DND-41 (cell line): Measurements from ENCODE around the gene PTPRR.

Experiments used
- ATAC-seq: fragments of 200-7000 bp; cut with Tn5 transposase; 3 replicates; pipeline ENCODE4 v1.9.1; 2021; ENCODE audit warnings: low read depth; ENCODE audit not compliant: insufficient read depth
- DNase-seq: peaks from one replicate; pipeline ENCODE4 v3.0.0-alpha.2; 2020
- H2AFZ ChIP-seq: 2 replicates; pipeline ENCODE4 v1.6.0; 2012; ENCODE audit warnings: low read depth, low read length
- H3K27ac ChIP-seq: 2 replicates; pipeline ENCODE4 v1.5.1; 2012; ENCODE audit warnings: low read length, inconsistent platforms
- H3K27me3 ChIP-seq: fragments of 200-600 bp; sonication (generic); 2 replicates; pipeline ENCODE4 v1.6.0; 2012; ENCODE audit warnings: low read length, mild to moderate bottlenecking, inconsistent platforms; ENCODE audit not compliant: insufficient read depth, poor library complexity
- H3K36me3 ChIP-seq: 2 replicates; pipeline ENCODE4 v1.5.1; 2012; ENCODE audit warnings: low read length, inconsistent platforms; ENCODE audit not compliant: insufficient read depth
- H3K4me1 ChIP-seq: 2 replicates; pipeline ENCODE4 v1.5.1; 2012; ENCODE audit warnings: mild to moderate bottlenecking, low read length; ENCODE audit not compliant: insufficient read depth
- H3K4me2 ChIP-seq: 2 replicates; pipeline ENCODE4 v1.6.0; 2012; ENCODE audit warnings: mild to moderate bottlenecking, moderate library complexity, low read length, inconsistent platforms; ENCODE audit not compliant: insufficient read depth
- H3K4me3 ChIP-seq, 2 experiments: fragments of 200-600 bp in 1 of 2; shearing (Covaris generic) in 1 of 2; 2 replicates each; pipeline ENCODE4 v1.5.1; 2012 to 2016; ENCODE audit warnings: inconsistent platforms in 2 of 2, low read length in 2 of 2, mild to moderate bottlenecking in 2 of 2, low read depth in 1 of 2, moderate library complexity in 1 of 2
- H3K79me2 ChIP-seq: 2 replicates; pipeline ENCODE4 v1.6.0; 2012; ENCODE audit warnings: low read length, inconsistent platforms; ENCODE audit not compliant: insufficient read depth
- H3K9ac ChIP-seq: 2 replicates; pipeline ENCODE4 v1.6.0; 2012; ENCODE audit warnings: low read depth, mild to moderate bottlenecking, inconsistent platforms, low read length, moderate library complexity
- H3K9me3 ChIP-seq: 2 replicates; pipeline ENCODE4 v1.5.1; 2012; ENCODE audit warnings: low read length, moderate library complexity, mild to moderate bottlenecking, inconsistent platforms; ENCODE audit not compliant: insufficient read depth, severe bottlenecking
- H4K20me1 ChIP-seq: 2 replicates; pipeline ENCODE4 v1.6.0; 2012; ENCODE audit warnings: low read length; ENCODE audit not compliant: insufficient read depth
- EZH2 ChIP-seq: IDR thresholded peaks from 3 replicates; pipeline ENCODE4 v1.6.1; 2012; ENCODE audit warnings: borderline replicate concordance, low read depth, mild to moderate bottlenecking, moderate library complexity, low read length, inconsistent platforms; ENCODE audit not compliant: severe bottlenecking
- TF ChIP-seq, protein P1 (sequence below): IDR thresholded peaks from 2 replicates; pipeline ENCODE4 v1.5.1; 2012; ENCODE audit warnings: borderline replicate concordance, low read length, moderate library complexity, mild to moderate bottlenecking; ENCODE audit not compliant: poor library complexity, severe bottlenecking; ENCODE audit errors: extremely low read depth

The PTPRR gene

GRCh38 chr12:70919597-70920035, 922 bp downstream of the PTPRR start:
- Histone ChIP-seq H3K9me3 (no peaks in the 10 kb centered on the region), H3K27me3 (no peaks in the 10 kb centered on the region), H3K36me3 (no peaks in the 10 kb centered on the region), H3K9ac (no peak overlapping the region), H3K4me3 (no peak overlapping the region), H4K20me1 (no peaks in the 10 kb centered on the region), H3K79me2 (no peaks in the 10 kb centered on the region), H3K4me2 (no peak overlapping the region), H3K27ac (no peak overlapping the region), H3K4me1 (no peaks in the 10 kb centered on the region), H2AFZ (no peak overlapping the region)
- peak; percentile 3 for DNase-seq
- no peak for ATAC-seq
- TF ChIP-seq, protein P1, sequence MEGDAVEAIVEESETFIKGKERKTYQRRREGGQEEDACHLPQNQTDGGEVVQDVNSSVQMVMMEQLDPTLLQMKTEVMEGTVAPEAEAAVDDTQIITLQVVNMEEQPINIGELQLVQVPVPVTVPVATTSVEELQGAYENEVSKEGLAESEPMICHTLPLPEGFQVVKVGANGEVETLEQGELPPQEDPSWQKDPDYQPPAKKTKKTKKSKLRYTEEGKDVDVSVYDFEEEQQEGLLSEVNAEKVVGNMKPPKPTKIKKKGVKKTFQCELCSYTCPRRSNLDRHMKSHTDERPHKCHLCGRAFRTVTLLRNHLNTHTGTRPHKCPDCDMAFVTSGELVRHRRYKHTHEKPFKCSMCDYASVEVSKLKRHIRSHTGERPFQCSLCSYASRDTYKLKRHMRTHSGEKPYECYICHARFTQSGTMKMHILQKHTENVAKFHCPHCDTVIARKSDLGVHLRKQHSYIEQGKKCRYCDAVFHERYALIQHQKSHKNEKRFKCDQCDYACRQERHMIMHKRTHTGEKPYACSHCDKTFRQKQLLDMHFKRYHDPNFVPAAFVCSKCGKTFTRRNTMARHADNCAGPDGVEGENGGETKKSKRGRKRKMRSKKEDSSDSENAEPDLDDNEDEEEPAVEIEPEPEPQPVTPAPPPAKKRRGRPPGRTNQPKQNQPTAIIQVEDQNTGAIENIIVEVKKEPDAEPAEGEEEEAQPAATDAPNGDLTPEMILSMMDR, result no peak
- no peak for TF ChIP-seq EZH2

GRCh38 chr12:70919176-70919575, 1.4 kb downstream of the PTPRR start:
- no peaks in the 10 kb centered on the region for H3K27me3 ChIP-seq
- DNase-seq, result no peak
- no peaks in the 10 kb centered on the region for H3K79me2 ChIP-seq
- no peaks in the 10 kb centered on the region for H3K9me3 ChIP-seq
- no peaks in the 10 kb centered on the region for H3K36me3 ChIP-seq
- no peak overlapping the region for H3K4me2 ChIP-seq
- no peak overlapping the region for H3K9ac ChIP-seq
- no peaks in the 10 kb centered on the region for H3K4me1 ChIP-seq
- no peak overlapping the region for H2AFZ ChIP-seq
- ATAC-seq, result no peak
- no peaks in the 10 kb centered on the region for H4K20me1 ChIP-seq
- H3K27ac ChIP-seq, result no peak overlapping the region
- no peak for TF ChIP-seq EZH2
- TF ChIP-seq, protein P1, result no peak
- H3K4me3 ChIP-seq, result no peak overlapping the region

DNA sequence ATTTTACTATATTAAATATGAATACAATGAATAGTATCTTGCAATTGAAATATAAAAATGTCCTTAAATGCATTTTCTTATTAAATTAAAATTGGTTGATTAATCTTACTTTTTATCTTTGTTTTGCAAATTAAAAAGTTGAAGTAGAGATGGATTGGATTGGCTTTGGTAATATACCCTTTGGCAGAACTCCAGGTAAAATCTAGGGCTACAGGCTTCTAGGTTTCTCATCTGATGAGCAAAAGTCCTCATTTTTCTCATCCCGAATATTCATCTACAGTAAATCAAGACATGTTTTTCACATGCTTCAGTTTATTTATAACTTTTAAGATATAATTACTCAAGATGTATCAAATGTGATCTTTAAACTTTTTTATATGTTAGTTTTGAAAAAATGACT, 2.2 kb downstream of the PTPRR start:
- TF ChIP-seq, protein P1, result no peak
- TF ChIP-seq EZH2, result no peak
- Histone ChIP-seq H3K4me3 (no peak overlapping the region), H2AFZ (no peak overlapping the region), H3K9ac (no peak overlapping the region), H4K20me1 (no peaks in the 10 kb centered on the region), H3K4me2 (no peak overlapping the region), H3K9me3 (no peaks in the 10 kb centered on the region), H3K27me3 (no peaks in the 10 kb centered on the region), H3K4me1 (no peaks in the 10 kb centered on the region), H3K27ac (no peak overlapping the region), H3K79me2 (no peaks in the 10 kb centered on the region), H3K36me3 (no peaks in the 10 kb centered on the region)
- DNase-seq (no peak), ATAC-seq (no peak)

- H4K20me1 ChIP-seq, result no peaks in the 10 kb centered on the region
- H3K27me3 ChIP-seq, result no peaks in the 10 kb centered on the region
- H3K36me3 ChIP-seq, result no peaks in the 10 kb centered on the region
- DNase-seq (no peak), ATAC-seq (no peak)
- TF ChIP-seq EZH2, result no peak
- TF ChIP-seq, protein P1, result no peak
- no peak overlapping the region for H3K27ac ChIP-seq
- H2AFZ ChIP-seq, result no peak overlapping the region
- H3K4me2 ChIP-seq, result no peak overlapping the region
- H3K9me3 ChIP-seq, result no peaks in the 10 kb centered on the region
- no peak overlapping the region for H3K9ac ChIP-seq
- no peak overlapping the region for H3K4me3 ChIP-seq
- H3K4me1 ChIP-seq, result no peaks in the 10 kb centered on the region
- H3K79me2 ChIP-seq, result no peaks in the 10 kb centered on the region
Measured at GRCh38 chr12:70910666-70911065, 9.9 kb downstream of the PTPRR start.
